Immature natural killer cell (primary cell): Measurements from ENCODE around the gene CXorf51B. TPM values are rescaled to one million over a fixed set of nuclear protein-coding genes. Genes with fewer than 3 reads are reported as not detected.
"Not testable (repeated sequence)": the region's sequence is repeated elsewhere in the genome, so short reads cannot be mapped to it uniquely, and the experiment has no call there.

Source experiments
- DNase-seq, 3 donors: peaks; one replicate each; pipeline ENCODE4 v3.0.0; 2022; ENCODE audit warnings: mixed read lengths in 1 of 3
- H3K27ac Mint-ChIP-seq, 6 donors: one replicate each; pipeline ENCODE4 v1.8.0; 2020; ENCODE audit warnings: mixed read lengths in 6 of 6, mild to moderate bottlenecking in 5 of 6, inconsistent platforms in 4 of 6, moderate library complexity in 3 of 6
- H3K27me3 Mint-ChIP-seq, 3 donors: one replicate each; pipeline ENCODE4 v1.8.0; 2020 to 2021; ENCODE audit warnings: low read depth in 3 of 3, mild to moderate bottlenecking in 3 of 3, mixed read lengths in 3 of 3, moderate library complexity in 3 of 3, inconsistent platforms in 1 of 3
- H3K36me3 Mint-ChIP-seq, 3 donors: one replicate each; pipeline ENCODE4 v1.8.0; 2020; ENCODE audit warnings: mixed read lengths in 3 of 3, inconsistent platforms in 2 of 3, mild to moderate bottlenecking in 2 of 3
- H3K4me1 Mint-ChIP-seq, 2 donors: one replicate each; pipeline ENCODE4 v1.8.0; 2020; ENCODE audit warnings: inconsistent platforms in 2 of 2, mild to moderate bottlenecking in 2 of 2, mixed read lengths in 2 of 2, moderate library complexity in 1 of 2
- H3K4me3 Mint-ChIP-seq, 5 donors: one replicate each; pipeline ENCODE4 v1.8.0; 2020; ENCODE audit warnings: mild to moderate bottlenecking in 5 of 5, mixed read lengths in 5 of 5, inconsistent platforms in 3 of 5, moderate library complexity in 3 of 5
- H3K9me3 Mint-ChIP-seq, 6 donors: one replicate each; pipeline ENCODE4 v1.8.0; 2020; ENCODE audit warnings: mild to moderate bottlenecking in 6 of 6, mixed read lengths in 6 of 6, inconsistent platforms in 4 of 6, moderate library complexity in 3 of 6
- polyA plus RNA-seq, 3 donors: library from polyadenylated mRNA; unstranded; fragments of 300-500 nt; fragmentation: Illumina TruSeq; gene quantifications; one replicate each; pipeline ENCODE4 v1.2.3, GENCODE V29; 2021

Gene CXorf51B
- polyA plus RNA-seq: not detected

DNA sequence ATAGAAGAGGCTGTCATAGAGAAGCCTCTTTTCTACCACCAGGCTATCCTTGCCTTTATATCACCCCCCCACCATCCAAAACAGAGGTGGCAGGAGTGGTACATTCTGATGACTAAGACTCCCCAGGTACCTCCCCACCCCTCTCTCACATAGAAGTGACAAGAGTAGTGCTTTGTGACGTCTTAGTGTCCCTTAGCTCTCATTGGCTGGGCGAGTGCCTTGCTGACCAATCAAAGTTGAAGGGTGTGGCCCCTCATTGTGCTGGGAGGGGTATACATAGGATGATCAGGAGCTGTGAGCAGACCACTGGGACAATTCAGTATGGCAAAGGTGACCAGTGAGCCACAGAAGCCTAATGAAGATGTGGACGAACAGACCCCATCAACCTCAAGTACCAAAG, at the start of gene CXorf51B:
Gene CXorf51B, plus strand, starts transcription at position 301 of the 400 bp plus-strand sequence. Its CDS starts 21 bp downstream, at position 322.
- DNase-seq, H3K27me3 Mint-ChIP-seq, H3K9me3 Mint-ChIP-seq, H3K4me3 Mint-ChIP-seq, H3K27ac Mint-ChIP-seq, H3K4me1 Mint-ChIP-seq, H3K36me3 Mint-ChIP-seq: not testable (repeated sequence)

- H3K9me3 Mint-ChIP-seq, H3K4me3 Mint-ChIP-seq, H3K36me3 Mint-ChIP-seq, H3K27me3 Mint-ChIP-seq, H3K4me1 Mint-ChIP-seq, DNase-seq, H3K27ac Mint-ChIP-seq: not testable (repeated sequence)
These were observed 5.1 kb downstream of the CXorf51B start, which contains the start of gene CXorf51A for GRCh38 chrX:146814644-146815043. Gene CXorf51A, minus strand, starts transcription at chrX:146814744. Its CDS starts 21 bp downstream, at chrX:146814723.

DNA sequence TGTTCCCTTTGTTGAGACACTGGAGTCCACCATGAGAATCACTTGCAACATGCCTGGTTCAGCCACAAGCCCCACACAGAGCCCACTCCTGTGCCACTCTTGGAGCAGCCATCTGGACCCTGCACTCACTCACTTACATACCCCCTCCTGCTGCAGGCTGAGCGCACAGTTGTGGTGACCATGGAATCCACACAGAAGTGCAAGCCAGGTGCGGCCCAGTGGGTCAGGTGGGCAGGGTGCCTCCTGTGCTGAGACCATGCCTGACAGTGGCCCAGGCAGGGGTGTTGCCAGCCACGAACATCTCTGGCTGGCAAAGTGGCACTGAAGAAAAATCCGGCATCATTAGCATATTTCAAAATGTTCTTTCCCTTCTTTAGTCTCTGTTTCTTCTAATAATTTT, 22.4 kb downstream of the CXorf51B start:
- no peaks in the 10 kb centered on the region for H3K36me3 Mint-ChIP-seq
- no peak for DNase-seq
- H3K27ac Mint-ChIP-seq: no peak overlapping the region
- H3K9me3 Mint-ChIP-seq: peaks cover 0 to 12% (median 5%) of the 10 kb centered on the region in 6 donors
- H3K4me3 Mint-ChIP-seq: no peak overlapping the region
- peaks cover 0 to 3% (median 0%) of the 10 kb centered on the region in 3 donors for H3K27me3 Mint-ChIP-seq
- H3K4me1 Mint-ChIP-seq: no peaks in the 10 kb centered on the region

GRCh38 chrX:146854281-146854680, 44.7 kb downstream of the CXorf51B start:
- peaks cover 0 to 2% (median 2%) of the 10 kb centered on the region in 3 donors for H3K27me3 Mint-ChIP-seq
- DNase-seq: no peak
- H3K27ac Mint-ChIP-seq: no peak overlapping the region
- H3K4me1 Mint-ChIP-seq: no peaks in the 10 kb centered on the region
- H3K9me3 Mint-ChIP-seq: peaks cover 0 to 5% (median under 1%) of the 10 kb centered on the region in 6 donors
- H3K36me3 Mint-ChIP-seq: no peaks in the 10 kb centered on the region
- no peak overlapping the region for H3K4me3 Mint-ChIP-seq

Other genes with a start within 250 kb of the CXorf51B start
- not detected for gene CXorf51A, start 5.0 kb downstream of the CXorf51B start, polyA plus RNA-seq